IPS-NIHi7 (cell line): ENCODE results near the gene PPY.
"Not testable (repeated sequence)": the region's sequence is repeated elsewhere in the genome, so short reads cannot be mapped to it uniquely, and the experiment has no call there.

Experiments used
- DNase-seq: peaks from one replicate; pipeline ENCODE4 v3.0.0; 2012; ENCODE audit warnings: mixed read lengths; ENCODE audit errors: extremely low spot score

Gene PPY, protein sequence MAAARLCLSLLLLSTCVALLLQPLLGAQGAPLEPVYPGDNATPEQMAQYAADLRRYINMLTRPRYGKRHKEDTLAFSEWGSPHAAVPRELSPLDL

DNA sequence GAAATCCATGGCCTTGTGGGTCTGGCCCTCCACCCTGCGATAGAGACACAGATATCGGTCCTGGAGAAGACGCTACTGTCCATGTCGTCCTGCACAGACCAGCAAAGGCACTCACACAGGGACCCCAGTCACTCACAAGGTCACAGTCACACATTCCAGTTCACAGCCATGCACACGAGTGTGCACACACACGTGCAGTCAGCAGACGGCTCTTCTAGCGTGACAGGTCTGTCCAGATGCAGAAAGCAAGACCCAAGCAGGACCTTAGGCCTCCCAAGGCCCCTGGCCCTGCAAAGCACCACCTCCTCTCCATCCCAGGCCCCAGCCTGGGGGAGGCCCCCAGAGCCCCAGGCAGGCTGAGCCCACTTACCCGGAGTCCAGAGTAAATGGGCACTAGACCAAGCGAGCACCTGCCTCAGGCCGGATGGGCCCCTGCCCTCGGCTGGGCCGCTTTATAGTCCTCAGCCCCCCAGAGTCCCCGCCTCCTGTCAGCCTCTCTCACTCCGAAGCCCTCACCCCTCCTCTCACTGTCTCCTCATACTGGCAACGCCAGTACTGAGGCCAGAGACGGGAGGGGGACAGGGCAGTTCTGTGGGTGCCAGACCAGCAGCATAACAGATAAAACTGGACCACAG is at the start of gene PPY:
TSS of gene PPY (minus strand) at position 426 of the 635 bp plus-strand sequence. CDS start 822 bp downstream, outside the sequence.
- DNase-seq, result no peak

DNA sequence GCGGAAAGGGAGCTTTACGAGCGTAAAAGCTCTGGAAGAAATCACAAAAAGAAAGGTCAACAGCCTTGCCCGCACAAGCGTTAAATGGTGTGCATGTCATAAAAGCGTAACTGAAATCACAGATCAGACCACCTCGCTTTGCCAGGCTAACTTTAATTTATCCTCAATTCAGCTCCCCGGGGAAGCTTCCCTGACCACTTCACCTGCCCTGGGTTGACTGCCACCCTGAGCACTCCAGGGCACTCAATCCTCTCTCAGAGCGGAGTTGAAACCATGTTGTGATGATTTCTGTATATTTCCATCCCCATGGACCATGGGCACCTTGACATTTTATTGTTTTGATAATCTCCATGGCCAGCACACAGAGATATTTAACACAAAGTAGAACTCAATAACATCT is 46.0 kb upstream of the PPY start:
- no peak for DNase-seq

DNA sequence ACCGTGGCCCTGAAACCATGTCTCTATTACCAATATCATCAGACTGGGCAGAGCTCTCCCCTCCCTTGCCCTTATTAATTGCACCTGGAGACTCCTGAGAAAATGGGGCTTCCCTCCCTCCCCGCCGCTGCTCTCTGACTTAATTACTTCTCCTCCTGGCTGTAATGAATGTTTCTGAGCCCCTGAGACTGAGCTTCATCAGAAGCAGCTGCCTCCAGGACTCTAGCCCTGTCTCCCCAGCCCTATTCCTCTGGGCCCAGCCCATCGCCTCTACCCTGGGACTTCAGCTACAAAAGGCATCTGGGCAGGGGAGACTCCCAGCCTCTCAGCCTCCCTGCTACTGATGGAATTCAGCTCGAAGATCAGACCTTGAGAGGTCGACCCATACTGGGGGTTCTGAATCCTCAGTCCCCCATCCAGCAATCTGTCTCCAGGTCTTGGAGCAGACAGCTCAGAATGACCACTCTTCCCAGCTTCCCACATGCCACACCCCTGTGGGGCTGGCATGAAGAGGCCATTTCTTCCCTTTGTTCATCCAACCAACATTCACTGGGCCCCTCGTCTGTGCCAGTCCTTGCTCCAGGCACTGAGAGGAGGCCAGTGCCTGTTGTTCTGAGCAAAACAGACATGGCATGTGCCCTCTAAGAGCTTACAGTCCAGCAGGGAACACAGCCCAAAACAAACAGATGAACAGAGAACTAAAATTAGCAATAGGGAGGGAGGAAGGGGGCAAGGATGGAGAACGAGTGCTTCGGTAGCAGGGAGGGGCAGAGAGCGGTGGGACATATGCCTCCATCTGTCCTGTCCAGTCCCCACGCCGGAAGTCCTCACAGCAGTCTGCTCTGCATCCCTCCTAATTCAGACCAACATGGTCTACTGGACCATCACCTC is 45.1 kb upstream of the PPY start:
- peak; percentile 4 for DNase-seq

DNA sequence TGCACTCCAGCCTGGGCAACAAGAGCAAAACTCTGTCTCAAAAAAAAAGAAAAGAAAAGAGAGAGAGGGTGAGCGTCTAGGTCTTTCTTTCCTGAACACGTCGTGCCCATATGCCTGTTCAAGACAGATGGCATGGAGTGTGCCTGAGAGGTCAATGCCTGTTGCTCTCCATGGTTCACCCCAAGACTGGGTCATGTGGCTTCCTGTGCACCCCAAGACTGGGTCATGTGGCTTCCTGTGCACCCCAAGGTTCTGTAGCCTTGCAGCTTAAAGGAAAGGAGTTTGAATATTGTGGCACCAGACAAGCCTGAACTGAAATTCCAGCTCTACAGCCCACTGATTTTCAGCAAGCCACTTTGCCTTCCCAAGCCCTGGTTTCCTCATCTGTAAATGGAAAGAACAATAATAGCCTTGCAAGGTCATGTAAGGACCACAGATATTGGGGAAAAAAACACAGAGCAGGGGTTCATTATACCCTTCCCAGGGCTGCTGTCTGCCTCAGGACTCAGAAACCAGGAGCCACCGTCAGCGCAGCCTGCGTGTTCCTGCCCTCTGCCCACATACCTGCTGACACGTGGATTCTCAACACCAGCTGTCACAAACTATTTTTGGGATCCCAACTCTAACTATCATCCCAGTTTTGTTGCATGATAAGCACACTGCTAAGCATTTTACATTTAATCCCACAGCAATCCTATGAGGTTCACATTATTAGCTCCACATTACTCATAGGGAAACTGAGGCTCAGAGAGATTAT is 44.1 kb upstream of the PPY start:
- DNase-seq, result peak; percentile 3

DNA sequence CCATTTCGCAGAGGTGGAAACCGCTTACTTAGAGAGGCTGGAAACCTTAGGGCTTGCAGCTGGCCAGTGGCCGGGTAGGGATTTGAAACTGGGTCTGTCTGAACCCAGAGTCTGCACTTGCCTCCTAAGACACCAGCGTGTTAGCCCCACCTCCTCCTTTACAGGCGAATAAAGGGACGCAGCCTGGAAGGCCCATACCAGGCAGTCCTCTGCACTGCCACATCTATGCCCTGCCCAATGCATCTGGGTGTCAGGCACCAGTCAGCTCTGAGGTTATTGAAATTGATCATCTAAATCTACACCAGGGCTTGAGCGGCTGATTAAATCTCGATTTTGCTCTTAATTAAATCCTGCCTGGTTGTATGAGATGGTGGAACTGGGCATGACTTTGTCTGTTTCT is 42.2 kb upstream of the PPY start:
- peak; percentile 26 for DNase-seq

DNA sequence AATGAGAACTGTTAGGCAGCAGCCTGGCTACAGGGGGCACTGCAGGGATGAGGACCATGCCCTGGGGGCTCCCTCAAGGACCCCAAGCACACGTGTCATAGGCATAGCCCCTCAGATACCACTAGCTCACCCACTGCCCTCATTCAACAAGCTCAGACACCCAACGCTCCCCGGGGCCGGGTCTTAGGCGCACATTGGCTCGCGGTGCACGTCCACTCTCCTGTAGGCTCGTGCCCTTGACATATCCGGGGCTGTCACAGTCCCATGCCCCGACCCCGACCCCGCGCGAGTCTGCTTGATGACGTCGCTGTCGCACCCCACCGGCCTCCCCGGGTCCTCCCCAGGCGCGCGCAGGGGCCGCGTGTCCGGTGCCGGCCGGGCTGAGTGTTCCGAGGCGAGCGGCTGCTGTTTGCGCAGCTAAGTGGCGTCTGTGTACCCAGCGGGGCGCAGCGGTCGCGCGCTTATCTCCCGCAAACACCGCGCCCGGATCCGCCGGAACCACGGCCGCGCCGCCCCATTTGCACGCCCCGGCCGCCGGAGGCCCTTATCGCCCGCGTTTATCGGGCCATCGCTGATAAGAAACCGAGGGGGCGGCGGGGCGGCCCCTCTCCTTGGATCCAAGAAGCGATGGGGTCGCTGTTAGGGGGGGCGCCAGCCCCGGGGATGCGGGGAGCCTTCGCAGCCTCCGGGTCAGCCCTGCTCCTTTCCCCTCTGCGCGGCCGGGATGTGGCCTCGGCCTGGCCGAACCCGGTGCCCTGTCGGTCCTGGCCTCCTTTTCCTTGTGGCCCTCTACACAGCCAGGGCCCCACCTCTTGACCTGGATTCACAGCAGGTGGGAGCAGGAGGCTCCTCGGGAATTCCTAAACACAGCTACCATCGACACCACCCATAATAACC is 41.5 kb upstream of the PPY start:
- DNase-seq, result peak; percentile 69

DNA sequence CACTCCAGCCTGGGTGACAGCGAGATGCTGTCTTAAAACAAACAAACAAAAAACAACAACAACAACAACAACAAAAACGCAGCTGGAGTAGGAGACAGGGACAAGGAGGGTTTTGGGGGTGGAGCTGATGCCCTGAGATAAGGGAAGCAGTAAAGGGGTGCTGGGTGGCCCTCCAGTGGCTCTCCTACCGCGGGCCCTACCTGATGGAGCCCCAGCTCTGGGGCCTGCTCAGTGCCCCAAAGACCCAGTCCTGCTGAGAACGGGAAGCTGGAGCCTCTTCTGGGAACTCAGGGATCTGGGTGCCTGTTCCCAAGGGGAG is 40.9 kb upstream of the PPY start:
- DNase-seq, result no peak

DNA sequence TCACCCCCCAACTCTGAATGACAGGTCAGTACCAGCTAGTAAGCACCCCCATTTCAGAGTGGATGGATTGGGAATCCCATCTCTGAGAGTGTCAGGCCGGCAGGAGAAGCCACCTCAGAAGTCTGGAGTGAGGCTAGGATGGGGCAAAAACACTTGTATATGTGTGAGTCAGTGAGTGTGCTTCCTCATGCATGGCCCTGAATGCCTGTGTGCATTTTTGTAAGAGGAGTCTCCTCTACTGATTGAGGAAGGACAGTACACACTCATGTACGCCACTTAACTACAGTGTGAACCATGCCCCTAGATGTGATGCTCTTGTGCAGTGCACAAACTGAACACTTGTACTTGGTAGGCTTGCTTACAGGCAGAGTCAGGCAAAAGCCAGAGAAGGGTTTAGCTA is 39.9 kb upstream of the PPY start:
- DNase-seq, result no peak

DNA sequence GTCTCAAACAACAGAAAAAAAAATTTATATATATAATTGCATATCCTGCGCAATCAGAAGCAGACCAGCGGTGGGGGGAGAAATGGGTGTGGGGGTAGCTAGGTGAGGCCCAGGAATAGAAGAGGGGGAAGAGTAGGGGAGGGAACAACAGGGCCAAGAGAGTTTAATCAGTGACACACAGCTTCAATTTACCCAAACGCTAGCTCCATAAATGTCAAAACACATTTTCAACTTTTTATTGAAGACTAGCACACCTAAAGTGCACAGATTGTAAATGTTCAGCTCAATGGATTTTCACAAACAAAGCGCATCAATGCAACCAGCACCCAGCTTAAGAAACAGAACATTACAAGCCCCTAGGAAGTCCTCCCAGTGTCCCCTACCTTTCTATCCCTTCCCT is 37.4 kb upstream of the PPY start:
- DNase-seq, result no peak

DNA sequence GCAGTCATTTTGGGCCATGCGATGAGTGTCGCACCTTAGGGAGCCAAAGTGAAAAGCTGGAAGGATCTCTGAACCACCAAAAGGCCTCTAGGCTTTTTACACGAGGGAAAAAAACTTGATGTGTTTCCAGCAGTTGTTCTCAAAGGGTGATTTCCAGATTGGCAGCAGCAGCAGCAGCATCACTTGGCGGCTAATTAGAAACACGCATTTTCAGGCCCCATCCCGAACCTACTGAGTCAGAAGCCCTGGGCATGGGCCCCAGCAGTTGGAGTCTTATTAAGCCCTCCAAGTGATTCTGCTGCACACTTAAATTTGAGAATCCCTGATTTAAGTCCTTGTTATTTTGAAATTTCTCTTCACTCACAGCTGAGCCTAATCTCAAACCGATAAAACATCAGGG is 36.7 kb upstream of the PPY start:
- no peak for DNase-seq

DNA sequence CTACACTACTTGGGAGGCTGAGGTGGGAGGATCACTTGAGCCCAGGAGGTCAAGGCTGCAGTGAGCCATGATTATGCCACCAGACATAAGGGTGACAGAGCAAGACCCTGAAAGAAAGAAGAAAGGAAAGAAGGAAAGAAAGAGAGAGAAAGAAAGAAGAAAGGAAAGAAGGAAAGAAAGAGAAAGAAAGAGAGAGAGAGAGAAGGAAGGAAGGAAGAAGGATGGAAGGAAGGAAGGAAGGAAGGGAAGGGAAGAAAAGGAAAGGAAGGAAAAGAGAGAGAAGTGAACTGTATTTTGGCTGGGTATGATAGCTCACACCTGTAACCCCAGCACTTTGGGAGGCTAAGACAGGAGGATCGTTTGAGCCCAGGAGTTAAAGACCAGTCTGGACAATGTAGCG is 35.8 kb upstream of the PPY start:
- no peak for DNase-seq

DNA sequence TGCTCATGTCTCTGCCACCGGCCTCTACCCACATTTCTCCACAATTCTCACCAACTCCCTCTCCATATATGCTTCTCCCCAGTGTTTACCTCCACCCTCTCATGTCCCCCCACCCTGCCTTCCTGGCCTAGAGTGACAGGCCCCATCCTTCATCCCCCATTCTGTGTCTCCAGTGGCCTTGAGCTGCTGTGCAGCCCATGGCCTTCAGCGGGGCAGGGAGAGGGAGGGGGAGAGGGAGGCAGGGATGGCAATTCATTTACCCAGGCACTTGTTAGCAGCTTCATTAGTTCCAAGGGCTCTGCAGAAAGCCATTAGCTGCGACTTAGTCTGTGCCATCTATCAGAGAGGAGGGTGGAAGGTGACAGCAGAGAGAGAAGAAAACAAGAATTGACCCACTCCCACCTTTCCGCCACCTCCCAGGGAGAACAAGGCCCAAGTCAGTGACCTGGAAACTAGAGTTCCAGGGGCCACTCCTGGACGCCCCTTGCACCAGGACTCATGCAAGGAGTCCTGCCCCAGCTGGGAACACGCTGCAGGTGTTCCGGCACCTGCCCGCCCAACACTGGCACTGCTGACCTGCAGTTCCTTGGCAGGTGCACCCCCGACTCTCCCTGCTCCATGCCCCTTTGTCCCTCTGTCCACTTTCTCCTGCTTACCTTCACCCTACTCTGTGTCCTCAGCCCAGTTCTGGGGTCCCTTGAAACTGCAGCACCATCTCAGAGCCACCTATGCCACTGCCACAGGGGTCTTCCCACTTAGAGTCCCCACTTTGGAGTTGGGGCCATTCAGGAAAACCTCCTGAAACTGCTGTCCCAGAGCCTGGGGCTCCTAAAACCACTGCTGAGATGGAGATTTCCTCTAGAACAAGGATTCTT is 34.9 kb upstream of the PPY start:
- no peak for DNase-seq

DNA sequence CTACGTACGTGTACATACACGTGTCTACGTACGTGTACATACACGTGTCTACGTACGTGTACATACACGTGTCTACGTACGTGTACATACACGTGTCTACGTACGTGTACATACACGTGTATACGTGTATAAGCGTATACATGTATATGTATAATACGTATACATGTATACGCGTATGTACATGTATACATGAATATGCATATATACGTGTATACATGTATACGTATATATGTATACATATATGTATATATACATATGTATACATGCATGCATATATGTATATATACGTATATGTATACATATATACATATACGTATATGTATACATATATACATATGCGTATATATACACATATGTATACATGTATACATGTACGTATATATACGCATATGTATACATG is 33.6 kb upstream of the PPY start:
- no peak for DNase-seq

DNA sequence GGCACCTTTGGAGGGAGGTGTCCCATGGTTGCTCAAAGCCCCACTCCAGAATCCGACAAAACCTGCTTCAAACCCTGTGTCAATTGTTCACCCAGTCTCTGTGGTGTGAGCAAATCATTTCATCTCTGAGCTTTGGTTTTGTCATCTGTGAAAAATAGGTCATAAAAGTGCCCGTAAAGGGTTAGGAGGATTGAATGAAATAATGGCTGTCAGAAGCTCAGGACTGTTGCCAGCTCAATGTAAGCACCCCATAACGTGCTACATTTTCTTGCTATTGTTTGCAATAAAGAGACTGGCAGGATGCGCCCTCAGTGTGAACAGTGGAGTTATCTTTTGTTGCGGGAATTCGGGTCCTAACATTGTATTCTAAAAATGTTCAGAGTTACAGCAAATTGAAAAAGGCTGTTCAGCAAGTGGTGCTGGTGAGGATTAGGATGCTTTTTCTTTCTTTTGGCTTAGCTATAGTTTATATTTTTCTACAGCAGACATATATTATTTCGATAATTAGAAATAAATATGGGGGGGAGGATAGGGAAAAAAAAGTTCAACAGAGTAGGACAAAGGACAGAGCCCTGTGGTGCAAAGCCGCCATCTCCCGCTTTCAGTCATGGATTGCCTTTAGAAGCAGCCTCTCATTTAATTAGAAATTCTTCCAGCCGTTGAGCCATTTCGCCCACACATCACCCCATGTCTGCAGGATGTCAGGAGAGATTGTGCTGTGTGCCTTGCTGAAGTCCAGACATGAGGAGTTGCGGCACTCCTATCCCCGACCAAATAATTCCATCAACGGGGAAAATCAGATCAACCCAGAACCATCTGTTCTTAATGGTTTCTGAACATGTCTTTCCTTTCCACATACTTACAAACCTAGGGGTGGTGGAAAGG is 32.3 kb upstream of the PPY start:
- no peak for DNase-seq

DNA sequence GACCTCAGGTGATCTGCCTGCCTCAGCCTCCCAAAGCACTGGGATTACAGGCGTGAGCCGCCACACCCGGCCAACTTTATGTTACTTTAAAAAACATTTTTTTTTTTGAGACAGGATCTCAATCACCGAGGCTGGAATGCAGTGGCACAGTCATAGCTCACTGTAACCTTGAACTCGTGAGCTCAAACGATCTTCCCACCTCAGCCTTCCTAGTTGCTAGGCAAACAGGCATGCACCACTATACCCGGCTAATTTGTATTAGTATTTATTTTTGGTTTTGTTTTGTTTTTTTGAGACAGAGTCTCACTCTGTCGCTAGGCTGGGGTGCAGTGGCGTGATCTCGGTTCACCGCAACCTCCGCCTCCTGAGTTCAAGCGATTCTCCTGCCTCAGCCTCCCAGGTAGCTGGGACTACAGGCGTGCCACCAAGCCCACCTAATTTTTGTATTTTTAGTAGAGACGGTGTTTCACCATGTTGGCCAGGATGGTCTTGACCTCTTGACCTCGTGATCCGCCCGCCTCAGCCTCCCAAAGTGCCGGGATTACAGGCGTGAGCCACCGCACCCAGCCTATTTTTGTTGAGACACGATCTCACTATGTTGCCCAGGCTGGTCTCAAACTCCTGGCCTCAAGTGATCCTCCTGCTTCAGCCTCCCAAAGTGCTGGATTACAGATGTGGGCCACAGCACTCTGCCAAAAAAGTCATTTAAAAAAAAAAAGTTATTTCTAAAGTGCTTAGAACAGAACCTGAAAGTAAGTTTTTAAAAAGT is 30.4 kb upstream of the PPY start:
- not testable (repeated sequence) for DNase-seq

DNA sequence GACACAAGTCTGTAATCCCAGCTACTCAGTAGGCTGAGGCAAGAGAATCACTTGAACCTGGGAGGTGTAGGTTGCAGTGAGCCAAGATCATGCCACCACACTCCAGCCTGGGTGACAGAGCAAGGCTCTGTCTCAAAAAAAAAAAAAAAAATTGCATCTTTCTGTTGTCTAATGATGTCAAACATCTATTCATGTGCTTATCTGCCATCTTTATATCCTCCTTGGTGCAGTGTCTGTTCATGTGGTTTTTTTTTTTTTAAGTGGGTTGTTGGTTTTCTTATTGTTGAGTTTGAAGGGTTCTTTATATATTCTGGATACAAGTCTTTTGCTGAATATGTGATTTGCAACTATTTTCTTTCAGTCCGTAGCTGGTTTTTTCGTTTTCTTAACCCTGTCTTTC is 29.2 kb upstream of the PPY start:
- DNase-seq, result not testable (repeated sequence)

DNA sequence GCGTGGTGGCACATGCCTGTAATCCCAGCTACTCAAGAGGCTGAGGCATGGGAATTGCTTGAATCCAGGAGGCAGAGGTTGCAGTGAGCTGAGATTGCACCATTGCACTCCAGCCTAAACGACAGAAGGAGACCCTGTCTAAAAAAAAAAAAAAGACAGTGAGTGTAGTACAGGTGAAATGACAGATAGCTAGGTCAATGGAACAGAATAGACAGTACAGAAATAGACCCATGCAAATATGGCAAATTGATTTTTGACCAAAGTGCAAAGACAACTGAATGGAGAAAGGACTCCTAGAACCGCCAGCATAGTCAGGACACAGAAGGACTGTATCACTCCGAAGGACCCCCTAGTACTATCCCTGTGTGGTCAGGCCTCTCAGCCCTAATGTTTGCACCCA is 28.1 kb upstream of the PPY start:
- DNase-seq, result no peak

DNA sequence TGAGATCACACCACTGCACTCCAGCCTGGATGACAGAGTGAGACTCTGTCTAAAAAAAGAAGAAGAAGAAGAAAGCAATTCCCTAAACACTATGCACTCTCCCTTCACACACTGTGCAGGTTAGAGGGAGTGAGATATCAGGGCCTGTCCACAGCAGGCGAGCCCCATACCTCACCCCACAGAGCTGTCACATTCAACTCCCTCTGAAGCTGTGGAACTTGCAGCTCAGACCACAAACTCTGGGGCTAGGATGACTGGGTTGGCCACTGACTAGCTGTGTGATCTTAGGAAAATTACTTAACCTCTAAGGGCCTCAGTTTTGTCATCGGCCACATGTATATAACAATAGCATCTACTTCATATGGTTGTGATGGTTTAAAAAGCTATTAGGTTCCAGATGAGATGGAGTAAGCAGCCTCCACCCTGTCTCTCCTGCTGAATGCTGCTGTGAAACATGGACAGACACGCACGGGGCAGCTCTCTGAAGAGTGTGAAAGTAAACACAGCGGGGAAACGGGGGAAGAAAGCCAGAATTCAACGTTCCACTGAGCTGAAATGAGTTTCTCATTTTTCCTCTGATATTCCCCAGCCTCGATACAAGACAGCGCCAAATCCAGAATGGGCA is 25.1 kb upstream of the PPY start:
- DNase-seq, result no peak
